Heart left ventricle (tissue), 16 donors: ENCODE results near the gene RSU1. TPM values are rescaled to one million over a fixed set of nuclear protein-coding genes. Genes with fewer than 3 reads are reported as not detected.

ENCODE experiments used
- ATAC-seq, 4 donors: fragments of 200-7000 bp; cut with Tn5 transposase; one replicate each; pipeline ENCODE4 v1.9.1; 2020 to 2022; ENCODE audit warnings: moderate library complexity in 4 of 4, mild to moderate bottlenecking in 3 of 4, moderate number of reproducible peaks in 1 of 4
- DNase-seq, 5 donors: peaks; one replicate each; pipeline ENCODE4 v3.0.0-alpha.2; 2020
- H3K27ac ChIP-seq, 12 donors: fragments of 200-600 bp; sonication (generic) in 4 of 12; one replicate each; pipeline versions ENCODE4 v1.5.0 to v1.8.0; 2016 to 2022; ENCODE audit warnings: mild to moderate bottlenecking in 2 of 12
- H3K27me3 ChIP-seq, 9 donors: fragments of 200-600 bp; sonication (generic) in 2 of 9; one replicate each; pipeline versions ENCODE4 v1.5.1 to v1.8.0; 2016 to 2022; ENCODE audit warnings: mild to moderate bottlenecking in 3 of 9
- H3K36me3 ChIP-seq, 9 donors: fragments of 200-600 bp; sonication (generic) in 2 of 9; one replicate each; pipeline versions ENCODE4 v1.5.0 to v1.8.0; 2018 to 2022; ENCODE audit warnings: mild to moderate bottlenecking in 2 of 9
- H3K4me1 ChIP-seq, 12 donors: fragments of 200-600 bp; sonication (generic) in 4 of 12; one replicate each; pipeline versions ENCODE4 v1.5.0 to v1.8.0; 2016 to 2022; ENCODE audit warnings: mild to moderate bottlenecking in 3 of 12
- H3K4me3 ChIP-seq, 12 donors: fragments of 200-600 bp; sonication (generic) in 4 of 12; one replicate each; pipeline versions ENCODE4 v1.5.0 to v1.8.0; 2017 to 2022; ENCODE audit warnings: mild to moderate bottlenecking in 9 of 12, moderate library complexity in 4 of 12
- H3K9me3 ChIP-seq, 12 donors: fragments of 200-600 bp; sonication (generic) in 4 of 12; one replicate each; pipeline versions ENCODE4 v1.5.0 to v1.8.0; 2016 to 2022; ENCODE audit warnings: mild to moderate bottlenecking in 1 of 12
- POLR2A ChIP-seq, 2 donors: fragments of 450-650 bp; IDR thresholded peaks; one replicate each; pipeline ENCODE4 v1.6.1; 2017; ENCODE audit warnings: antibody characterized with exemption in 2 of 2, mild to moderate bottlenecking in 2 of 2, moderate library complexity in 2 of 2
- WGBS, 4 donors: extraction: QIAGEN DNeasy Blood & Tissue Kit in 2 of 4; methylation state at CpG; one replicate each; pipeline versions ENCODE4 v1.1.5 to v1.1.7; 2013 to 2018; 5-methylcytosine and 5-hydroxymethylcytosine counted together
- intact Hi-C, 10 donors: fragments of 100-400 bp; cut with DNase I; formaldehyde crosslinking; loops; one replicate each; pipeline versions ENCODE4 v1.11.1 to v1.14.2; 2022
- polyA plus RNA-seq, 2 donors: library from polyadenylated mRNA; stranded (reverse); fragments of 200-250 nt; gene quantifications; one replicate each; pipeline ENCODE4 v1.2.3, GENCODE V29; 2013
- total RNA-seq, 9 donors: library from RNA; depleted of rRNA in 2 of 9; stranded (reverse); fragments of >200 nt in 2 of 9; fragmentation: NEBNext Ultra II Directional in 3 of 9; extraction: Animal tissue kit (Norgen Biotek cat#: 25700) in 3 of 9; gene quantifications; one replicate each; pipeline versions ENCODE4 v1.1.0 to v1.2.4, GENCODE V29; 2016 to 2023
- TF ChIP-seq, protein P1 (sequence below), 12 donors: fragments of 200-600 bp; sonication (generic) in 4 of 12; IDR thresholded peaks; one replicate each; pipeline versions ENCODE4 v1.5.0 to v1.8.0; 2018 to 2022; ENCODE audit warnings: antibody characterized with exemption in 12 of 12, mild to moderate bottlenecking in 5 of 12
- donor health status: ischemic (EF 13 %, LVEDD 7.1; RV severe dilation, severe dysfunction).
- donor health status: healthy with polysubstance abuse.
- donor health status: DM: no; HTN: yes; CAD: no.
- donor health status: DM: no; HTN: no; CAD: no.
- donor health status: ischemic (EF 25% LVEDD 6.9; RV normal size, moderate dysfunction).
- donor health status: ischemic (EF 25% LVEDD 5.7; RV mildly dilated, moderate dysfunction).
- donor health status: healthy.
- donor health status: DM: yes; HTN: yes; CAD: no.
- donor health status: ischemic (EF 35%, LVEDD 5.7; RV mildly dilated, moderate dysfunction).
- donor health status: nonischemic (EF 11% LVEDD 7.7; RV severe dilation, severe dysfunction).
- donor health status: DM: yes; HTN: yes; CAD: no.
- donor health status: PGD.
- donor health status: ischemic (EF 29% LVEDD 5.4; RV normal size, mild dysfunction).
- donor health status: nonischemic (EF 23%, LVEDD 6.1; RV moderate dilation, normal function).

Gene RSU1
- total and polyA plus RNA-seq, 11 donors = 29.6 to 84.1 (median 53.0) TPM

- intact Hi-C loops = loop anchor here in 1 of 10 donors (10.0 kb wide), 1 partner anchor 245 kb away; no protein-coding TSS in a partner anchor
- Histone ChIP-seq H3K27ac (no peak overlapping the region), H3K4me1 (no peaks in the 10 kb centered on the region), H3K9me3 (peaks cover 0 to 12% (median 0%) of the 10 kb centered on the region in 12 donors), H3K36me3 (no peaks in the 10 kb centered on the region), H3K4me3 (no peak overlapping the region), H3K27me3 (no peaks in the 10 kb centered on the region)
- ATAC-seq (no peak), DNase-seq (no peak)
- WGBS, 4 donors = 53 to 72% (median 66%) methylated on average over 5 of the region's 5 CpGs
- TF ChIP-seq, protein P1, sequence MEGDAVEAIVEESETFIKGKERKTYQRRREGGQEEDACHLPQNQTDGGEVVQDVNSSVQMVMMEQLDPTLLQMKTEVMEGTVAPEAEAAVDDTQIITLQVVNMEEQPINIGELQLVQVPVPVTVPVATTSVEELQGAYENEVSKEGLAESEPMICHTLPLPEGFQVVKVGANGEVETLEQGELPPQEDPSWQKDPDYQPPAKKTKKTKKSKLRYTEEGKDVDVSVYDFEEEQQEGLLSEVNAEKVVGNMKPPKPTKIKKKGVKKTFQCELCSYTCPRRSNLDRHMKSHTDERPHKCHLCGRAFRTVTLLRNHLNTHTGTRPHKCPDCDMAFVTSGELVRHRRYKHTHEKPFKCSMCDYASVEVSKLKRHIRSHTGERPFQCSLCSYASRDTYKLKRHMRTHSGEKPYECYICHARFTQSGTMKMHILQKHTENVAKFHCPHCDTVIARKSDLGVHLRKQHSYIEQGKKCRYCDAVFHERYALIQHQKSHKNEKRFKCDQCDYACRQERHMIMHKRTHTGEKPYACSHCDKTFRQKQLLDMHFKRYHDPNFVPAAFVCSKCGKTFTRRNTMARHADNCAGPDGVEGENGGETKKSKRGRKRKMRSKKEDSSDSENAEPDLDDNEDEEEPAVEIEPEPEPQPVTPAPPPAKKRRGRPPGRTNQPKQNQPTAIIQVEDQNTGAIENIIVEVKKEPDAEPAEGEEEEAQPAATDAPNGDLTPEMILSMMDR (IDR thresholded peaks at IDR 0.05) = no peak
- no peak for TF ChIP-seq POLR2A (IDR thresholded peaks at IDR 0.05)
Measured at GRCh38 chr10:16559236-16559773, 257.9 kb downstream of the RSU1 start.

GRCh38 chr10:16547973-16548372 is 269.3 kb downstream of the RSU1 start:
- ATAC-seq (no peak), DNase-seq (no peak)
- Histone ChIP-seq H3K27me3 (no peaks in the 10 kb centered on the region), H3K9me3 (no peaks in the 10 kb centered on the region), H3K4me1 (peaks cover 0 to 5% (median 0%) of the 10 kb centered on the region in 12 donors), H3K36me3 (no peaks in the 10 kb centered on the region), H3K27ac (no peak overlapping the region), H3K4me3 (no peak overlapping the region)
- WGBS, 4 donors = 86 to 89% (median 87%) methylated on average over 4 of the region's 4 CpGs
- intact Hi-C loops = loop anchor here in 7 of 10 donors (5.0 to 10.0 kb wide), 5 partner anchors 147 to 646 kb away; no protein-coding TSS in a partner anchor
- TF ChIP-seq, protein P1 (IDR thresholded peaks at IDR 0.05) = no peak
- TF ChIP-seq POLR2A (IDR thresholded peaks at IDR 0.05) = no peak

DNA sequence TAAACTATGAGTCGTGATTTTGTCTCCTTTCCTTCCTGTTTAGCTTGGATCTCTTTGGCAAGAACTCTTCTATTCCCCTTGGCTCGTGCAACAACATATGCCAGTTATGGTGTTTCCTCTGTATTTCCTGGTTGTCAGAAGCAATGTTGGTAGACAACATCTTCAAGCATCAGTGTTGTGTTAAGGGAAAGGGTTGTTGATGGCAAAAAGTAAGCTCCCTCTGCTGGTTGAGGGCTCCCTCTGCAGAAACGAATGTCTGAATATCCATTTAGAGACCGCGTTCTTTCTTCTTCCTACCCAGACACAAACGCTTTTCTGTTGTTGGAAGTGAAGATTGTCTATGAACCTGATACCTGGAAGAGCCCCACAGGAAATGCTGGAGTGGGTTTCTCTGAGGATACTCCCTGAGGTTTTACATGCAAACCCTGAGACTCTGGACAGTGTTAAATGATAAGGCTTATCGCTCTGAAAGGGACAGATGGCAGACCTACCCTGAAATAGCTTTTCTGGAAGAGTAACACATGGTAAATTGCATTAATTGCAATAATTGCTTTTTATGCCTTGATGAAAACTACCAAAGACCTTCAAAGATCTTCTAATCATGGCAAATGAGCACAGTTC is 272.0 kb downstream of the RSU1 start:
- DNase-seq (no peak), ATAC-seq (peak in 1 of 4 donors; percentile 61)
- Histone ChIP-seq H3K4me1 (peaks cover 0 to 5% (median 0%) of the 10 kb centered on the region in 12 donors), H3K27ac (no peak overlapping the region), H3K4me3 (no peak overlapping the region), H3K27me3 (peaks cover 0 to 12% (median 0%) of the 10 kb centered on the region in 9 donors), H3K36me3 (no peaks in the 10 kb centered on the region), H3K9me3 (no peaks in the 10 kb centered on the region)
- intact Hi-C loops = loop anchor here in 7 of 10 donors (5.0 to 10.0 kb wide), 5 partner anchors 150 to 643 kb away; no protein-coding TSS in a partner anchor
- TF ChIP-seq, protein P1 (IDR thresholded peaks at IDR 0.05) = peak; percentile 35 to 63 (median 50)
- TF ChIP-seq POLR2A (IDR thresholded peaks at IDR 0.05) = no peak
- 14 to 20% (median 17%) methylated on average over 7 of the region's 7 CpGs for WGBS, 4 donors

GRCh38 chr10:16544591-16544990 is 272.6 kb downstream of the RSU1 start:
- Histone ChIP-seq H3K27me3 (peaks cover 0 to 13% (median 0%) of the 10 kb centered on the region in 9 donors), H3K27ac (no peak overlapping the region), H3K4me1 (peaks cover 0 to 5% (median 0%) of the 10 kb centered on the region in 12 donors), H3K36me3 (no peaks in the 10 kb centered on the region), H3K4me3 (no peak overlapping the region), H3K9me3 (no peaks in the 10 kb centered on the region)
- TF ChIP-seq POLR2A (IDR thresholded peaks at IDR 0.05) = no peak
- no peak for ATAC-seq
- DNase-seq = no peak
- intact Hi-C loops = loop anchor here in 6 of 10 donors (10.0 kb wide), 3 partner anchors 150 to 640 kb away; no protein-coding TSS in a partner anchor
- WGBS, 4 donors = 75 to 87% (median 81%) methylated on average over 4 of the region's 4 CpGs
